K562 (cell line): ENCODE results near the gene UBE2Q1. TPM values are rescaled to one million over a fixed set of nuclear protein-coding genes. Genes with fewer than 3 reads are reported as not detected.

Experiments
- ATF6 ChIP-seq: sonication (generic); formaldehyde crosslinking; IDR thresholded peaks from 2 replicates; pipeline ENCODE4 v1.4.0; 2020; ENCODE audit warnings: mild to moderate bottlenecking, missing genetic modification reagents
- BHLHE40 ChIP-seq: IDR thresholded peaks from 2 replicates; pipeline ENCODE4 v1.6.1; 2011; ENCODE audit warnings: low read length, improper control_type of control experiment
- DPF2 ChIP-seq: fragments of 450-650 bp; IDR thresholded peaks from 2 replicates; pipeline ENCODE4 v1.6.1; 2016
- EWSR1 ChIP-seq: fragments of 450-650 bp; IDR thresholded peaks from 2 replicates; pipeline ENCODE4 v1.6.1; 2018; ENCODE audit warnings: borderline replicate concordance, mild to moderate bottlenecking, low read depth, moderate library complexity; ENCODE audit not compliant: partially characterized antibody
- HDAC1 ChIP-seq, 2 experiments: fragments of 450-650 bp; IDR thresholded peaks; 2 replicates each; pipeline ENCODE4 v1.6.1; 2016 to 2017; ENCODE audit warnings: inconsistent platforms in 1 of 2, mild to moderate bottlenecking in 1 of 2, moderate library complexity in 1 of 2
- MTA1 ChIP-seq: fragments of 450-650 bp; IDR thresholded peaks from 2 replicates; pipeline ENCODE4 v1.6.1; 2017; ENCODE audit warnings: borderline replicate concordance
- MYNN ChIP-seq, 2 experiments: sonication (generic); formaldehyde crosslinking in 1 of 2; IDR thresholded peaks; 2 replicates each; pipeline versions ENCODE4 v1.5.0 to v1.6.1; 2016 to 2020; ENCODE audit warnings: antibody characterized with exemption in 1 of 2, missing genetic modification reagents in 1 of 2
- NFATC3 ChIP-seq: fragments of 450-650 bp; IDR thresholded peaks from 2 replicates; pipeline ENCODE4 v1.6.1; 2017; ENCODE audit warnings: mild to moderate bottlenecking
- NFIC ChIP-seq: fragments of 450-650 bp; IDR thresholded peaks from 2 replicates; pipeline ENCODE4 v1.6.1; 2017; ENCODE audit warnings: mild to moderate bottlenecking, inconsistent platforms
- PHB ChIP-seq: fragments of 250-450 bp; sonication (Bioruptor Pico); IDR thresholded peaks from 2 replicates; pipeline ENCODE4 v1.5.0; 2021
- RBM22 ChIP-seq: fragments of 200-400 bp; formaldehyde crosslinking; IDR thresholded peaks from 2 replicates; pipeline ENCODE4 v1.6.1; 2018; ENCODE audit warnings: low read length, low read depth; ENCODE audit not compliant: poor library complexity, severe bottlenecking
- USF1 ChIP-seq: sonication (generic); formaldehyde crosslinking; IDR thresholded peaks from 2 replicates; pipeline ENCODE4 v1.9.0; 2022; ENCODE audit warnings: mild to moderate bottlenecking, missing genetic modification reagents
- ZNF143 ChIP-seq: sonication (generic); formaldehyde crosslinking; IDR thresholded peaks from 2 replicates; pipeline ENCODE4 v1.9.0; 2022; ENCODE audit warnings: mild to moderate bottlenecking, missing genetic modification reagents
- ZNF589 ChIP-seq: fragments of 200-800 bp; sonication (Bioruptor generic); IDR thresholded peaks from 2 replicates; pipeline ENCODE4 v1.6.1; 2016; ENCODE audit warnings: low read depth, missing genetic modification characterization, missing compliant biosample characterization
- polyA plus RNA-seq, 8 experiments: library from polyadenylated mRNA; depleted of rRNA in 4 of 8; stranded (reverse) in 5 of 8; unstranded in 3 of 8; fragments of >200 nt; fragmentation: Nextera tagmentation in 2 of 8; fragmentation: Illumina TruSeq in 1 of 8; extraction: Ambion mirVana in 2 of 8; extraction: Trizol in 1 of 8; gene quantifications; 2 replicates each; pipeline versions ENCODE4 v1.2.1 to v1.2.3, GENCODE V29; 2011 to 2014; ENCODE audit warnings: inconsistent platforms in 1 of 8, missing spikeins in 1 of 8
- total RNA-seq, 7 experiments: library from RNA; depleted of rRNA in 6 of 7; stranded (reverse); fragments of >200 nt in 6 of 7; fragmentation: Illumina TruSeq in 2 of 7; extraction: Trizol in 2 of 7; gene quantifications; 2 replicates each; pipeline versions ENCODE4 v1.2.1 to v1.2.3, GENCODE V29; 2011 to 2021; ENCODE audit warnings: low replicate concordance in 1 of 7
- TF ChIP-seq, protein P1 (sequence below): fragments of 450-650 bp; formaldehyde crosslinking; IDR thresholded peaks from 2 replicates; pipeline ENCODE4 v1.4.0; 2020; ENCODE audit warnings: mild to moderate bottlenecking
- TF ChIP-seq, protein P2 (sequence below), 2 experiments: fragments of 450-650 bp; conservative IDR thresholded peaks; 2 replicates each; pipeline ENCODE4 v1.6.1; 2017; ENCODE audit warnings: mild to moderate bottlenecking in 2 of 2, moderate library complexity in 2 of 2
- TF ChIP-seq, protein P3 (sequence below): fragments of 250-450 bp; sonication (Bioruptor Pico); IDR thresholded peaks from 2 replicates; pipeline ENCODE4 v1.9.0; 2021; ENCODE audit warnings: mild to moderate bottlenecking, inconsistent platforms

The UBE2Q1 gene
- total and polyA plus RNA-seq, 9 of the 15 experiments (the other 6 are each of a cell fraction or from before 2014, with no cell fraction given): 8.0 to 58.8 (median 27.6) TPM

DNA sequence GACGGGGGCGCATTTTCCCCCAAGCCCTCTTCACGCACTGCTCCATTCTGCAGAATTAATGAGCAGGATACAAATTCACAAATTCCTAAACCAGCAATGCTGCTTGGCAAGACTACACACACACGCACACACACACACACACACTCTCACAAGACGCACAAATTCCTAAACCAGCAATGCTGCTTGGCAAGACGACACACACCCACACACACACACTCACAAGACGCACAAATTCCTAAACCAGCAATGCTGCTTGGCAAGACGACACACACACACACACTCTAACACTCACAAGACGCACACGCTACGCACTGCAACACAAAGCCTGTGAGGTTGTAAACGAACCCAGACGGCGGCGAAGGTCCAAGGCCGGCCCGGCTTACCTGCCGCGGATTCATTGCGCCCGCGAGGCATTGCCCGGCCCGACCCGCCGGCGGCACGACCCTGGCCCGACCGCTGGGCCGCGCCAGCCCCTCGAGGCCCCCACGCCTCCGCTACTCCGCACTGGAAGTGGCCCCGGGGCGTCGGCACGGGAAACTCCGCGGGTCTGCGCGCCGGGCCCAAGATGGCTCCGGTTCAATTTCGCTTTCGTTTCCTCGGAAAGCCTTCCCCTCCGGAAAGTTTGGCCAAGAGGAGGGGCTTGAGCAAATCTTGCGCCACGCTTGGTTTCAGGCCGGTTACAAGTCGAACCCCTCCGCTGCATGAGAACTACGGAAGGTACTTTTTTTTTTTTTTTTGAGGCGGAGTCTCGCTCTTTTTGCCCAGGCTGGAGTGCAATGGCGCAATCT is 49.3 kb upstream of the UBE2Q1 start, which contains the start of gene ADAR (continued):
- no peak for TF ChIP-seq MYNN (IDR thresholded peaks at IDR 0.05)
- no peak for TF ChIP-seq MYNN (CRISPR knock-in tag; IDR thresholded peaks at IDR 0.05)
- peak; percentile 8; the same call in 1 of the 2 replicates for TF ChIP-seq BHLHE40
- TF ChIP-seq, protein P1, sequence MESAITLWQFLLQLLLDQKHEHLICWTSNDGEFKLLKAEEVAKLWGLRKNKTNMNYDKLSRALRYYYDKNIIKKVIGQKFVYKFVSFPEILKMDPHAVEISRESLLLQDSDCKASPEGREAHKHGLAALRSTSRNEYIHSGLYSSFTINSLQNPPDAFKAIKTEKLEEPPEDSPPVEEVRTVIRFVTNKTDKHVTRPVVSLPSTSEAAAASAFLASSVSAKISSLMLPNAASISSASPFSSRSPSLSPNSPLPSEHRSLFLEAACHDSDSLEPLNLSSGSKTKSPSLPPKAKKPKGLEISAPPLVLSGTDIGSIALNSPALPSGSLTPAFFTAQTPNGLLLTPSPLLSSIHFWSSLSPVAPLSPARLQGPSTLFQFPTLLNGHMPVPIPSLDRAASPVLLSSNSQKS: no peak
- no peak for TF ChIP-seq ZNF143 (CRISPR knock-in tag)
- no peak for TF ChIP-seq USF1 (CRISPR knock-in tag)
- peak in 1 of 2 experiments; percentile 40; a peak in 2 of 4 replicates for TF ChIP-seq HDAC1 (IDR thresholded peaks at IDR 0.05)
- TF ChIP-seq ATF6: 0 out of 2 replicates have a peak, but pooled peaks have one; percentile 26
- TF ChIP-seq, protein P2, sequence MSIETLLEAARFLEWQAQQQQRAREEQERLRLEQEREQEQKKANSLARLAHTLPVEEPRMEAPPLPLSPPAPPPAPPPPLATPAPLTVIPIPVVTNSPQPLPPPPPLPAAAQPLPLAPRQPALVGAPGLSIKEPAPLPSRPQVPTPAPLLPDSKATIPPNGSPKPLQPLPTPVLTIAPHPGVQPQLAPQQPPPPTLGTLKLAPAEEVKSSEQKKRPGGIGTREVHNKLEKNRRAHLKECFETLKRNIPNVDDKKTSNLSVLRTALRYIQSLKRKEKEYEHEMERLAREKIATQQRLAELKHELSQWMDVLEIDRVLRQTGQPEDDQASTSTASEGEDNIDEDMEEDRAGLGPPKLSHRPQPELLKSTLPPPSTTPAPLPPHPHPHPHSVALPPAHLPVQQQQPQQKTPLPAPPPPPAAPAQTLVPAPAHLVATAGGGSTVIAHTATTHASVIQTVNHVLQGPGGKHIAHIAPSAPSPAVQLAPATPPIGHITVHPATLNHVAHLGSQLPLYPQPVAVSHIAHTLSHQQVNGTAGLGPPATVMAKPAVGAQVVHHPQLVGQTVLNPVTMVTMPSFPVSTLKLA (conservative IDR thresholded peaks at IDR 0.05): peak; percentile 14 to 33; a peak in 2 of 4 replicates
- TF ChIP-seq EWSR1: no peak
- peak; percentile 17; the same call in 1 of the 2 replicates for TF ChIP-seq DPF2
- TF ChIP-seq NFIC: no peak
- TF ChIP-seq PHB: no peak
- TF ChIP-seq ZNF589 (CRISPR knock-in tag): 0 out of 2 replicates have a peak, but pooled peaks have one; percentile 21
- TF ChIP-seq, protein P3, sequence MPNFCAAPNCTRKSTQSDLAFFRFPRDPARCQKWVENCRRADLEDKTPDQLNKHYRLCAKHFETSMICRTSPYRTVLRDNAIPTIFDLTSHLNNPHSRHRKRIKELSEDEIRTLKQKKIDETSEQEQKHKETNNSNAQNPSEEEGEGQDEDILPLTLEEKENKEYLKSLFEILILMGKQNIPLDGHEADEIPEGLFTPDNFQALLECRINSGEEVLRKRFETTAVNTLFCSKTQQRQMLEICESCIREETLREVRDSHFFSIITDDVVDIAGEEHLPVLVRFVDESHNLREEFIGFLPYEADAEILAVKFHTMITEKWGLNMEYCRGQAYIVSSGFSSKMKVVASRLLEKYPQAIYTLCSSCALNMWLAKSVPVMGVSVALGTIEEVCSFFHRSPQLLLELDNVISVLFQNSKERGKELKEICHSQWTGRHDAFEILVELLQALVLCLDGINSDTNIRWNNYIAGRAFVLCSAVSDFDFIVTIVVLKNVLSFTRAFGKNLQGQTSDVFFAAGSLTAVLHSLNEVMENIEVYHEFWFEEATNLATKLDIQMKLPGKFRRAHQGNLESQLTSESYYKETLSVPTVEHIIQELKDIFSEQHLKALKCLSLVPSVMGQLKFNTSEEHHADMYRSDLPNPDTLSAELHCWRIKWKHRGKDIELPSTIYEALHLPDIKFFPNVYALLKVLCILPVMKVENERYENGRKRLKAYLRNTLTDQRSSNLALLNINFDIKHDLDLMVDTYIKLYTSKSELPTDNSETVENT (CRISPR knock-in tag): no peak
- TF ChIP-seq MTA1: 0 out of 2 replicates have a peak, but pooled peaks have one; percentile 24
- TF ChIP-seq RBM22: no peak
- TF ChIP-seq NFATC3: no peak
